GM18498 (cell line): Measurements from ENCODE around the gene CCDC57.
"Not testable (repeated sequence)": the region's sequence is repeated elsewhere in the genome, so short reads cannot be mapped to it uniquely, and the experiment has no call there.

Experiments used
- ATAC-seq: cut with Tn5 transposase; IDR thresholded peaks from one replicate; pipeline ENCODE4 v1.9.1; 2021; ENCODE audit warnings: mild to moderate bottlenecking, moderate library complexity; ENCODE audit not compliant: unreplicated experiment

Gene CCDC57

DNA sequence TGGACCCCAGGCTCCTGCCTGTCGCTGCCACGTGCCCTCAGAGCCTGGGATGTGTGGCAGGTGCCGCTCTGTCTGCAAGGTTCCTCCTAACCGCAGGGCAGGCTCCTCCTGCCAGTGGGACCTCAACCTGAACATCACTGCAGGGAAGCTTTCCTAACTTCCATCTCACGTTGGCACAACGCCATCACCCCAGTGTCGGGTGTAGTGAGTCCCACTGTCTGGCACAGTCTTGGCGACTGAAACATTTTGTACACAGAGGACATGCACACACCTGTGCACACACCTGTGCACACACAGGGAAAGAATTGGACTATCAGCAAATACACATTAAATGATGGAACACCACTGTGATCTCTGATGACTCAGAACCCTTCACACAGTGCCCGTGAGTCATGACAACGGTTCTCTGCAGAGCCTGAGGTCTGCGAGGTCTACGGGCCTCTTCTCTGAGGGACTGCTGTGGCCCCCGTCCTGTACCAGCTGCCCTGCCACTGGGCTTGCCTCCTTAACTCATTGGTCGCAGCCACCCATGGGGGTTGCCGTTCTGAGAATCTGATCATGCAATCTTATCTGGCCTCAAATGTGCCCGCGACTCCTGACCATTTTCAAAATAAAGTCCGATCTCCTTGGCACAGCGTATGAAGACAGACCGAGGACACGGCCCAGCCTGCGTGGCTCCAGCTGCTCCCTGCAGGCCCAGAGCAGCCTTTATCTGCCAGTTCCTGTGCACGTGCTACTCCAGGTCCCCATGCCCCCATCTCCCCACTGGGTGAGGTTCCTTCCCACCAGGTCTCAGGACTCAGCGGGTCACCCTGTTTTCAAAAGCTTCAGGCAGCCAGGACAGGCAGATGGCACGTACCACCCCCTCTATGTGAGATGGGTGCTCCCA is 7.6 kb downstream of the CCDC57 start:
- ATAC-seq, result no peak

DNA sequence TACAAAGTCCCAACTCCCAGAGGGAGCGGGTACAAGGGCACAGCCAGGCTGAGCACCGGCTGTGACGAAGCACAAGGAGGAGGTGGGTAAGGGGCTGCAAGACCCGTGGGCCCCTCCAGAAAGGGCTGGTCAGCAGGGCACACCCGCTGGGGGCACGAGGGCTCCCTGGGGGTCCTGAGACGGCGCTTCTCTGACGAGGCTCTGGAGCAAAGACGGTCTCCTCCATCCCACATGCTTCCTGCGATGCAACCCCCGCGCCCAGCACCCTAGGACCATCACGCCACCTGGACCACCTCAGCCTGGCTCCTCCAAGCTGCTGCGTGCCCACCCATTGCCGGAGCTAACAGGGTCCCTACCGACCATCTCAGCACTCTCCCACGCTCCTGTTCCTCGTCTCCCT is 8.7 kb downstream of the CCDC57 start:
- no peak for ATAC-seq

DNA sequence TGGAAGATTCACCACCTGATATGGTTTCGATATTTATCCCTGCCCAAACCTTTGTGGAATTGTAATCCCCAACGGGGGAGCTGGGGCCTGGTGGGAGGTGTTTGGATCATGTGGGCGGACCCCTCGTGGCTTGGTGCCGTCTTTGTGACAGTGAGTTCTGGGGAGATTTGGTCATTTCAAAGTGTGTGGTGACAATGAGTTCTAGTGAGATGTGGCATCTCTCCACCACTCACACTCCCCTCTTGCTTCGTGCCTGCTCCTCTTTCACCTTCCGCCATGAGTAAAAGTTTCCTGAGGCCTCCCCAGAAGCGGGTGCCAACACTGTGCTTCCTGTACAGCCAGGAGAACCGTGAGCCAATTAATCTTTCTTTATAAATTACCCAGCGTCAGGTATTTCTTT is 9.7 kb downstream of the CCDC57 start:
- ATAC-seq, result no peak

DNA sequence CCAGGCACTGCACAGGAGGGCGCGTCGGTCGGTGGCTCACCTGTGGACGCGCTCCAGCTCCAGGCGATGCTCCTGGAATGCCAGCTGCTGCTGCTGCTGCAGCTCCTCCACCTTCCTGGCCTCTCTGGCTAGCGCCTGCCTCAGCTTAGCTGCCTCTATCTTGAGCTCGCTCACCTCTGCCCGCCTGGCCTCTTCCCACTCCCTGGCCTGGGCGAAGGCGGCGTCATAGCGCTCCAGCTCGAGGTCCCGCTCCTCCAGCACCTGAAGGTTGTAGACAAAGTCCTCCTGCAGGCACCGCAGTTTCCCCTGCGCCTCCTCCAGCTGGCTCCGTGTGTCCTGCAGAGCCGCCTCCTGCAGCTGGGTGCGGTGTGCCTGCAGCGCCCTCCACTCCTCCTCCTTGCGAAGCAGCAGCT is 11.1 kb downstream of the CCDC57 start:
- no peak for ATAC-seq

DNA sequence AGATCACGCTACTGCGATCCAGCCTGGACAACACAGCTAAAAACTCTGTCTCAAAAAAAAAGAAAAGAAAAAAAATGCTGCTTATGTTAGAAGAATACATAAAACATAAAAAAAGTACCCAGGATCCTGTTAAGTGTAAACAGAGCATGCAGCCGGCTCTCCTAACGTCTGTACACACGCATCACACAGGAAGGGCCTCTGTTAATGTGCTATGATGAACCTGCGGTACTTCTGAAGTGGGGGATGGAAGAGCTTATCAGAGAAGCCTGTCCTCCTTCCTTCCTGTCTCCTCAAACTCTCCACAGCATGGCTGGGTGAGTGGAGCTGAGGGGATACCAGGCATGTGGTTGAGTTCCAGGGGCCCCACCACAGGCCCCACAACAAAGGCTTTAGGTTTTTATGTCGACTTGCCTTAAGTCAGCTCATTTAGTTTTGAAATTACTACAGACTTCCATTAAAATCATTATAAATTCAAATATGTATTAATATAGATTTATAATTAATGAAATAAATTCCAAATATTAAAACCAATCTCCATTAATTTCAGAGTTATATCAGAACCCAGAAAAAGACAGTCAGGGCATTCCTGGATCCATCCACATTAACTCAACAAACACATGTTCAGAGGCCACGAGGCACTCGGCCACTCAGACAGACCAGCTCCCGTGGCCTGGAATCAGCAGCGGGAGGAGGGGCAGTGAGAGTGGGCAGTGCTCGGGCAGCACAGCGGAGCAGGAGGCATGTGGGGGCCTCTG is 11.7 kb downstream of the CCDC57 start:
- ATAC-seq, result no peak

DNA sequence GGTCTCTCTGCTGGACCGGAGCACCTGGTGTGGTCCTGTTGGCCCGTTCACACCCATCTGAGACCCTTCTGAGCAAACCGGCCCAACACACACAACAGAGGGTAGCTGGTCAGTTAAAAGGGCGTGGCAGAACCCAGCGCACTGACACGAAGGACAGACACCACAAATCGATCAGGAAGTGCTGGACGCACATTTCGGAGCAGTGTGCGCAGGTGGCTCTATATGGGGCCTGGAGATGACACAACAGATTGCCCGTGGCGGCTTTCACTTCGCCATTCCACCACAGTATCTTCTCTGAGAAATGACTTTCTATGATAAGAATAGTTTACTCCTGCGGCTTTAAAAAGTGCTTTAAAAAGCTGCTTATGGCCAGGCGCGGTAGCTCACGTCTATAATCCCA is 12.5 kb downstream of the CCDC57 start:
- ATAC-seq, result no peak

DNA sequence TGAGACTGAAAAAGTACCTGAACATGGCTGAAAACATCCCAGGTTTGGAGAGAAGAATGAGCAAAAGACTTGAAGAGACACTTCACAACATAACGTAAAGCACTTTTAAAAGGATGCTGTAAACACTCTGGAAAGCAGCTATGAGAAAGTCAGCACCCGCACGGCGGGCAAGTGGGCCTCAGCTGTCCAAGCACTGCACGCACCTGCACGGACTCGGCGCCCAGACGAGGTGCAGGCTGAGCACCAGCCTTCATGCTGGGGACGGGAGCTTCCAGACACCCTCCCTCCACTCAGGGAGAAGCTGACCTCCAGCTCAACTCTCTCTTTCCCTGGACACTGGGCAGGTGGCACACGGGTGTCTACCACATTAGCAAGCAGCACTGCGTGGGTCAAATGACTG is 13.1 kb downstream of the CCDC57 start:
- ATAC-seq, result no peak

DNA sequence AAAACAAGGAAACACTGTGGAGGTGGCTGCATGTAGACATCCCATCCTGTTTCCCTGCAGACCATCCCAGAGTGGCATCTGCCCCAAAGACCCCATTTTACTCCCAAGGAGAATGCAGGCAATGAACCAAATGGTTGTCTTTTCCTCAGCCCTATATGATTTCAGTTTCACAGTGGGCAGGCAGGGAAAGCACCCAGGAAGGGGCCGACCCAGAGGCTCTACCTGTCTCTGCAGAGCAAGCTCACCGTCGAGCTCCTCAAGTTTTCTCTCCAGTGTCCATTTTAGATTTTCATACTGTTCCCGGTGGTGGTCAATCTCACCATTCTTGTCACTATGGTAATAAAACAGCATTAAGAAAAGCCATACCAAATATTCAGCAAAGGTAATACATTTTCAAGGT is 14.6 kb downstream of the CCDC57 start:
- ATAC-seq, result no peak

DNA sequence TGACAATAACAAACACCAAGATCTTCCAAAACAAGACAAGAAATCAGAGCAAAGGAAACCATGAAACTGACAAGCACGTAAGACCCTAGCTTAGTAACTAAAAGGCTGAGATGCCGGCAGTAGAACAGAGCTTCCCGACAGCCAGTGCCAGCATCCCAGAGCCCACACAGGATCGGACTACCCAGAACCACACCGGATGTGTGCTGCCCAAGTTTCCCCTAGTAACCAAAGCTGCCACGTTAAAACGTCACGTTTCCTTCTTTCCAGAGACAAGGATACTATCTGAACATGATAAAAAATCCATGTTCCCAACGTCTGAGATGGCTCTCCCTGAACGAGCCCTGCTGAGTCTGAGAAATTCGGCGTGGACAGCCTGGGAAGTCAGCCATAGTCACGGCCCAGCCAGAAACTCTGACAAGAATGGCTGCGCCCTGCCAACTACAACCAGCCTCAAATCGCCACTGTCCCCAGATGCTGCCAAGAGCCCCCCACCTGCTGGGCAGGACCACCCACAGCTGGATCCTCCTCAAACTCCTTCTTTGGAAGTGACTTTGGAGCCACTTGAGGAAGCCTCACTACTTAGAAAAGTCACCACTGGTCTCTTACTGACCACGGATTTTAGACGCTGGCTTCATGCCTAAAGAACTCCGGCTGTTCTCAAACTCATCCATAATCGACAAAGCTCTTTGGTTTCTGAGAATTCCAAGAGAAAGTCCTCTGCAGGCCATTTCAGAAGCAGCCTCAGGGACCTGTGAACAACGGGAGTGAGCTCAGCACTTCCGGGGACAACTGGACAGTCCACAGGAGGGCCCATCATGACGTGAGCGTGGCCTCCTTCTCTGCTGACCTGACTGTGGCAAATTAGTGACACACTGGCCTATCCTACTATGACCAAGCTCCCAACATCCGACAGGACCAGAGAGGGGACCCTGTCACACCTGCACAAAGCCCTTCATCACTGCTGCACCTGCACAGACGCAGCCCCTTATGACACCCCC is 16.7 kb downstream of the CCDC57 start:
- no peak for ATAC-seq

DNA sequence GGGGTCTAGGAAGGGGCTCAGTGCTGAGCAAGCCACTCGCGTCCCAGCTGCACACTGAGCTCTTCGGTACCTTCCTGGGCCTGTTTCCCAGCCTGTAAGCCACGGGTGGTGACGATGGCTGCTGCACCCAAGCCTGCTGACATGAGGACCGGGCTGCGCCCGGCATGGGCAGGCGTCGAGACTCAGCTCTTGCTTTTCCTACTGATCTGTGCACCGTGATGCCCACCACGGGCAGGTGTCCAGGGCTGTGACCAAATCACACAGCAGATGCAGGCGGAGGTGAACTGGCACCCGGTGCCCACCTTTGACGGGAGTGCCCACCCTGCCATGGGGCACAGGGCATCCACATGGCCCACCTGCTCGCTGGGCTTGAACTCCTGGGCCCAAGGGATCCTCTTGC is 17.9 kb downstream of the CCDC57 start:
- no peak for ATAC-seq

DNA sequence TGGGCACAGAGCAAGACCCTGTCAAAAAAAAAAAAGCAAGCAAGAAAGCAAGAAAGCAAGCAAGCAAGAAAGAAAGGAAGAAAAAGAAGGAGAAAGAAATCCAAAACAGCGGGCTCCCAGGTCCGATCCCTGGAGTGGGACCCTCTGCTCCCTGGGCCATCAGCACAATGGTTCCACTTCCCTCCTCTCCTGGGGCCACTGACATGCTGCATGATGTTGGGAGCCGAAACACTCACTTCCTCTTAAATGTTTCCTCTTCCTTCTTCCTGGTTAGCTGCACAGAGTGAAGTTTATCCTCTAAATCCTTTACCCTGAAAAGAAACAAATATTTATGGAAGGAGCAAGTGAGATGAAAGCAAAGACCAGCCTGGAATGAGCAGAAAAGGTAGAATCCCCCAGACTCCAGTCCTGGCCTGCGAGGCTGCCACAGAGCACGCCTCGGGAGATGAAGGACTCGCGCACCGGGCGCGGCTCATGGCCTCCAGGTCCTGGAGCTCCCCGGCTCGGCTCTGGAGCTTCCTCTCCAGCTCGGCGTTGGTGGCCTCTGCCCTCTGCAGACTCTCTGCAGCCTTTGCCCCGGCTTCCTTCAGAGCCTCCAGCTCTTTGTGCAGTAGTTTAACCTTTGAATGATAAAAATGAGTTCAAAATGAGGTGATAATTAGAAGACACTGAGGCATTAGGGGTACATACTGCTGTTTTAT is 19.0 kb downstream of the CCDC57 start:
- ATAC-seq, result no peak

DNA sequence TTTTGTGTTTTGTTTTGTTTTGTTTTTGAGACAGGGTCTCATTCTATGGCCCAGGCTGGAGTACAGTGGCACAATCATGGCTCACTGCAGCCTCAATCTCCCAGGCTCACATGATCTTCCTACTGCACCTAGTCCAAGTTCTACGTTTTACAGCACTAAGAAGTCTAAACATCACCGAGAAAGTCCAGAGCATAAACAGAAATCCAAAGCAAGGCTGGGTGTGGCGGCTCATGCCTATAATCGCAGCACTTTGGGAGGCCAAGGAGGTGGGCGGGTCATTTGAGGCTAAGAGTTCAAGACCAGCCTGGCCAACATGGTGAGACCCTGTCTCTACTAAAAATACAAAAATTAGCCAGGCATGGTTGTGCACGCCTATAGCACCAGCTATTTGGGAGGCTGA is 19.6 kb downstream of the CCDC57 start:
- not testable (repeated sequence) for ATAC-seq

DNA sequence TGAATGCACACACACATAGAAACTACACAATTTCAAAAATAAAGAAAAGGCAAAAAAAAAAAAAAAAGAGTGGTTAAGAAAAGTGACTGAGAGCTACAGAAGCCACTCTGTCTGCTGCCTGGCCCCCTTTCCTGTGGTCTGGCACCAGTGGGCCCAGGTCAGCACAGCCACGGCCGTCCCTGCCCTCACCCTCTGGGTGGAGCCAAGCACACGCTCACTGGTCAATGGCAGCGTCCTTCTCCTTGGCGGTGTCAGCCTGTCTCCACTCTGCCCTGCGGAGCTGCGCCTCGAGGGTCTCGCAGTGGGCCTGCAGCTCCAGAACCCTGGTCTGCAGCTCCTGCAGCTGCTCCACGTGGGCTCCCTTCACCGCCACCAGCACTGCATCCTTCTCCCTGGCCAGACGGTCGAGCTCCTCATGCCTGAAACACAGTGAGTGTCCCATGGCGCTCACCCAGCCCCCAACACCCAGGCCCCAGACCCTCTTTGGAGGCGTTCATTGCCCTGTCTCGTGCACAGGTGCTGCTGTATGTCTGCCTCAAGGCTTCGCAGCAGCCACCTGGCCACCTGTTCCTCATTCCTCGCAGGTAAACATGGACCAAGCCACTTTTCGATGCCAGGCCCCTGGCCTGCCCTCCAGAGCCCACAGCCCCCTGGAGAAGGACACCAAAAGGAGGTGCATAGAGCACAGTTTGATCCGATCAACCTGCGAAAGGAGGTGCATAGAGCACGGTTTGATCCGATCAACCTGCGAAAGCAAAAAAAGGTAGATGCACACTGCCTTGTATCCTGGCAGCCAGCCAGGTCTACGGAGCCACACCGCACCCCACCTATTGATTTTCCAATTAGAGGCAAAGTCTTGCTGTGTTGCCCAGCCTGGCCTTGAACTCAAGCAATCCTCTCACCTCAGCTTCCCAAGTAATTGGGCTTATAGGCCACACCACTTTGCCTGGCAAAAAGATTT is 24.4 kb downstream of the CCDC57 start:
- ATAC-seq, result no peak

DNA sequence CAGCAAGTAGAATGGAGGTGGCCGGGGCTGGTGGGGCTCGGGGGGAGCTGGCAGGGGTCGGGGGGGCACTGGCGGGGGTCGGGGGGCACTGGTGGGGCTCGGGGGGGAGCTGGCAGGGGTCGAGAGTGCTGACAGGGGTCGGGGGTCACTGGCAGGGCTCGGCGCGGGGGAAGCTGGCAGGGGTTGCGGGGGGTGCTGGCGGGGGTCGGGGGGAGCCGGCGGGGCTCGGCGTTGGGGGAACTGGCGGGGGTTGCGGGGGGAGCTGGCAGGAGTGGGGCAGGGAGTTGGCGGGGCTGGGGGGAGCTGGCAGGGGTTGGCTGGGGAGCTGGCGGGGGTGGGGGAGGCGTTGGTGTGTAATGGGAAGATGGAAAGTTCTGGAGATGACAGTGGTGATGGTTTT is 25.1 kb downstream of the CCDC57 start:
- ATAC-seq, result no peak

DNA sequence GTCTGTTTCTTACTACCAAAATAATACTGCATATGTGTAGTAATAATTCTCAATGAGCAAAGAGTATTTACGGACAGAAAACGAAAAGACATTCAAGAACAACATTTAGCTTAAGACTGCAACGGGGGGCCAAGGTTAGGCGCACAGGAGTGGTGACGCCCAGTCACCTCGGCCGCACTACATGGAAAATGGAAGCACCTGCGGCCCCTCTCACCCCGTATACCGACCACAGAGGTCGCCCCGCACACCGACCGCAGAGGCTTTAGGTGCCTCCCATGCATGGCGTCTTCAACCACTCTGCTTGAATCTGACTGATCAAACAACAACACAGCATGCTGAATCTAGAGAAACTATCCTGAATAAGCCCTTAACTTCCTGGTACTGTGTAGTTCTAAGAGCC is 26.4 kb downstream of the CCDC57 start:
- ATAC-seq, result no peak

DNA sequence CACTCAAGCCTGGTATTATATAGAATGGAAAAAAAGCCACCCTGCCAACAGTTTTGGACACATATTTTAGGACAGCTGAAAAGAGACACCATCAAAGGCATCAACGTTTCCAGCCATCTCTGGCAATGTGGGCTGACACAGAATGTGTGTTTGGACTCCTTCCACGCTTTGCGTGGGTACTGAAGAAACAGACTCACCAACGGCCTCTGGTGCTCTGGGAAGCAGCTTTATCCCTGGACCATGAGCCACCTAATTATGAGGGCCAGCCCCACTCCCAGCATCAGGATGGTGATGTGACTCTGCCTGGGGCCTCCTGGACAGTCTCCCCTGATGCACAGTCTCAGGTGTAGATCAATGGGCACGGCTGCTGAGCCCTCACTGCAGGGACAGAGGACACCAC is 27.9 kb downstream of the CCDC57 start:
- no peak for ATAC-seq

DNA sequence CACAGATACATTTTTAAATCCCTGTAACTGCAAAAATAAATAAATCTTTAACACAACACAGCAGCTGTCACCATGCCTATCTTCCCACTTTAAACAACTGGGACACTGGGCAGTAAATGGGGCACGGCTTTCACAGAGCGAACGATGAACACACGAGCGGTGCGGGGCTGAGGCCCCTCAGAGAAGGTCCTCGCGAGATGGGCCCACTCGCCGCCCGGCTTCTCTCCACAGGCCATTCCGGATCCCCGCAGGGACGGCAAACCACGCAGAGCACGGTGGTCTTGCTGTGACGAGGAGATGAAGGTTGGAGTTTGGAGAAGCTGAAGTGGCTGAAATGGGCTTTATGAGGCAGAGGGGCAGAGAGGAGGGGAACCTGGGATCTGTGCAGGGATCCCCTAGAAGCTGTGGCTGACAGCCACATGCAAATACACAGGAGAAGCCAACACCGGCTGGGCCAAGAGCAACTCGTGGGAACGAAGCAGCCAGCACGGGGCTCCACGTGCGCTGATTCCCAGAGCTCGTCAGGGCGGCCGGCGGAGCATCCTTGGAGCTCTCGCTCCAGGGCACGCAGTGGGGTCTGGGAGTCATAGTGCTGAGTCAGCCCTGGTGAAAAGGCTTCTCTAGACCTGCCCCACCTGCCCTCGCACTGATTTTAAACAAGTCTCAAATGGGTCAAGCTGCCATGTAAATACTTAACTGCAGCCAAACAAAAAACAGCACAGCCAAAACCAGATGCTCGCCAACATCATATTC is 31.7 kb downstream of the CCDC57 start:
- no peak for ATAC-seq

DNA sequence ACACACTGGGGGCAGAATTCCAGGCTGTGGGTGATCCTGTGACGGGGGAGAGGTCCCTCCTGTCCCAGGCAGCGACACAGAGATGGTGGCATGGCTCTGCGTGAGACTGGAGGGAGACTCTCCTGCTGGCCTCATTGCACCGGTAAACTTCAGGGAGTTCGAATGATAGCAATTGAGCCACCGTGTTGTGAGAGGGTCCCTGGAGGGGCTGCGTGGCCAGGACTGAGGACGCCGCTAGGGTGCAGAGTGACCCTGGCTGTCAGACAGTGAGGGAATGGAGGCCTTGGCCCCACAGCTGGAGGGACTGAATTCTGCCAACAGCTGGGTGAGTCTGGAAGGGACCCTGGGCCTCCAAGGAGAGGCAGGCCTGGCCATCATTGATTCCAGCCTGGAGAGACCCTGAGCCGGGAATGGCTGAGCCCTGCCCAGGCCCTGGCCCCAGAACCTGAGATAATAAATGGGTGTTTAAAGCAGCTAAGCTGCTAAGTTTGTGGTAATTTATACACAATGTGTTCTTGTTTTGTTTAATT is 32.6 kb downstream of the CCDC57 start:
- no peak for ATAC-seq
